ENCODE measurements around the gene AXDND1.
A peak's percentile ranks its signal among the peaks of the same experiment; 100 is the strongest.
"Not testable (repeated sequence)": the region's sequence is repeated elsewhere in the genome, so short reads cannot be mapped to it uniquely, and the experiment has no call there.

Gene AXDND1

DNA sequence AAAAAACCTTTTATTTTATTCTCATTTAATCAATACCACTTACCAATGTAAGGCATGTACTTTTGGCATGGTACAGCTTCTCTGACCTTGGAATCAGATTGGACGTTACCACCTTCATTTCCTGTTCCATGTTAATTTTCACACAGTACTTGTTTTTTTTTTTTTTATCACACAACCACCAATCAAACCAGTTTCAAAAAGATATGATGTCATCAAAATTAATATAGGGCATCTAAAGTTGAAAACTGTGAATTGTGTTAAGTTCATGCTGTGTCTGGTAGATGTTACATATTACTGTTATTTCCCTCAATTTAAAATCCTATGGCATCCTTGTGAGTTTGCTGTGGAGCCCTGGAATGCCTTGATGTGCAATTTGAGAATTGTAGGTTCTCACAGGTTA is 124.8 kb downstream of the AXDND1 start:
- no peak for DNase-seq

DNA sequence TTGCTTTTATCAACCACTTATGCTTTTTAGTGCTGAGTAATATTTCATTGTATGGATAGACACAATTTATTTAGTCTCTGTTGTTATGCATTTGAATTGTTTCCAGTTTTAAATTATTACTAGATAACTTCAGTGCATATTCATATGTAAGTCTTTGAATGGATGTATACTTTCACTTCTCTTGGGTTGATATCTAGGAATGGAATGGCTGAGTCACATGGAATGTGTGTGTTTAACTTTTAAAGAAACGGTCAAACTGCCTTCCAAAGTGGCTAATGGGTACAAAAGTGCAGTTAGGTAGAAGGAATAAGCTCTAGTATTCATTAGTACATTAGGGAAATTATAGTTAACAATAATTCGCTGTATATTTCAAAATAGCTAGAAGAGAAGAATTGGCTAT is 127.6 kb downstream of the AXDND1 start:
- DNase-seq: no peak

DNA sequence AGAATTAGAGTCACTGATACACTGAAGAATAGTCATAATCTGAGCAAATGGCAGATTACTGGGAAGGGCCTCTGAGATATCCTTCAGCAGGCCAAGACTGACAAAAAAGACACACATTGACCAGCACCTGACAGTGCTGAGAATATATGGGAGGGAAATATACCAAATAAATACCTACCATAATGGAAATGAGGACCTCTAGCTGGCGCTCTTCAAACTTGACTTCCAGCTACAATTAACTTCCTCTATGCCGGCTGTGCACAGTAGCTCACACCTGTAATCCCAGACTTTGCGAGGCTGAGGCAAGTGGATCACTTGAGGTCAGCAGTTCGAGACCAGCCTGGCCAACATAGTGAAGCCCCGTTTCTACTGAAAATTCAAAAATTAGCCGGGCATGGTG is 140.4 kb downstream of the AXDND1 start:
- DNase-seq: no peak

DNA sequence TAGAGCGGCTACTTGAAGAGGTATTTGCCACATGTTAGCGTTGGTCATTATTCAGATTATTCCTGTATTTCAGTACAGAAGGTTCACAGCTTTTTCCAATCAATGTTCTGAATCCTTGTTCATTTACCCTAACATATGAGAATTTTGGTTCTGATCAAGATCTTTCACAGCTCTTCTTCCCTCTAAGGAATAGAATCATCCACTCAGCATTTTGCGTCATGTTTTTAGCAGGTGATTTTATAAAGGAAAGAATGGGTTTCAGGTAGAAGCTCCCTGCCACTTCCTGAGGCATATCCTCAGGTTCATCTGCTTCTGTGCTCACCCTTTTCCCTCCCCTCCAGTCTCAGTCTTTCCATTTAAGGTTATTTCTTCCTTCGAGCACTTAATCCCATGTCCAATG is 143.6 kb downstream of the AXDND1 start:
- no peak for DNase-seq

DNA sequence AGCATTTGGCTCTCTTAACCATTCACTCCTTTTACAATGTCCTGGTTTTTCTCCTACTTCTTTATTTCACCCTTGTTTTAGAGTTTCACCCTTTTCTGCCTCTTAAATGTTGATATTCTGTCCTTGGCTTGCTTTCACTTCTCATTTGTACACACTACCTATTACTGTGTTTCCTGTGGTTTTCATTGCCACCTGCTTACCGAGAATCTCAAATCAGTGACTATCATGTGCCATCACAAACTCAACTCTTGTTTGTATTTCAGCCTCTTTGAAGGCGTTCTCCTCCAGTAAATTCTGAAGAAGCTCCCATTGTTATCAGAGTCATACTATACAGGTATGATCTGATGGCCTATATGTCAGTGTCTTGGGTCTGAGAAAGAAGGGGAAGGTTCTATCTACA is 144.3 kb downstream of the AXDND1 start:
- no peak for DNase-seq

DNA sequence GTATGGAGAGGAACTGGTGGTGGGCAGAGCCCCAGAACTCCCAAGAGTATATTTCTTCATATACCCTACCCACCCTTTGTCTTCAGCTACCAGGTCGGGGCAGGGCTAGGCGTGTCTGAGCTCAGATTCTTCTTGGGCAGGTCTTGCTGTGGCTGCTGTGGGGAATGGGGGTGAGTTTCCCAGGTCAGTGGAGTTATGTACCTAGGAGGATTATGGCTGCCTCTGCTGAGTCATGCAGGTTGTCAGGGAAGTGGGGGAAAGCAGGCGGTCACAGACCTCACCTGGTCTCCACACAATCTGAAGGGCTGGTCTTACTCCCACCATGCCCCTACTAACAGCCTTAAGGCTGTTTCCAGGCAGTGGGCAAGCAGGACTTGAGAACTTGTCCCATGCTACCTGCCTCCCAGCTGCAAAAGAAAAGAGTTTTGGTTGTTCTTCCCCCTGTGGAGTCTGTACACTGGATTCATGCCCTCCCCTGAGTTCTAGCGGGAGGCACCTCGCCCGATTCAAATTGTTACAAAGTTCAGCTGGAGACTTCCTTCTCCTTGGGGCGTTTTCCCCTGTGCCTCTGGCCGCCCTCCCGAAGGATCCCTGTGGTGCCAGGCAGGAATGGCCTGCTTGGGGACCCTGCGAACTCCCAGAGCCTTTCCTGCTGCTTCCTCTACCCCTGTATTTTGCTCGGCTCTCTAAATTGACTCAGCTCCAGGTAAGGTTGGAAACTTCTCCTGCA is 151.4 kb downstream of the AXDND1 start:
- DNase-seq: no peak

DNA sequence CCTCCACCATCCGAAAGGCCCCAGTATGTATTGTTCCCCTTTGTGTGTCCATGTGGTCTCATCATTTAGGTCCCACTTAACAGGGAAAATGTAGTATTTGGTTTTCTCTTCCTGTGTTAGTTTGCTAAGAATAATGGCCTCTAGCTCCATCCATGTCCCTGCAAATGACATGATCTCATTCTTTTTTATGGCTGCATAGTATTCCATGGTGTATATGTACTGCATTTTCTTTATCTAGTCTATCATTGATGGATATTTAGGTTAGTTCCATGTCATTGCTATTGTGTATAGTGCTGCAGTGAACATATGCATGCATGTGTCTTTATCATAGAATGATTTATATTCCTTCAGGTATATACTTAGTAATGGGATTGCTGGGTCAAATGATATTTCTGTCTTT is 152.8 kb downstream of the AXDND1 start:
- DNase-seq: not testable (repeated sequence)

DNA sequence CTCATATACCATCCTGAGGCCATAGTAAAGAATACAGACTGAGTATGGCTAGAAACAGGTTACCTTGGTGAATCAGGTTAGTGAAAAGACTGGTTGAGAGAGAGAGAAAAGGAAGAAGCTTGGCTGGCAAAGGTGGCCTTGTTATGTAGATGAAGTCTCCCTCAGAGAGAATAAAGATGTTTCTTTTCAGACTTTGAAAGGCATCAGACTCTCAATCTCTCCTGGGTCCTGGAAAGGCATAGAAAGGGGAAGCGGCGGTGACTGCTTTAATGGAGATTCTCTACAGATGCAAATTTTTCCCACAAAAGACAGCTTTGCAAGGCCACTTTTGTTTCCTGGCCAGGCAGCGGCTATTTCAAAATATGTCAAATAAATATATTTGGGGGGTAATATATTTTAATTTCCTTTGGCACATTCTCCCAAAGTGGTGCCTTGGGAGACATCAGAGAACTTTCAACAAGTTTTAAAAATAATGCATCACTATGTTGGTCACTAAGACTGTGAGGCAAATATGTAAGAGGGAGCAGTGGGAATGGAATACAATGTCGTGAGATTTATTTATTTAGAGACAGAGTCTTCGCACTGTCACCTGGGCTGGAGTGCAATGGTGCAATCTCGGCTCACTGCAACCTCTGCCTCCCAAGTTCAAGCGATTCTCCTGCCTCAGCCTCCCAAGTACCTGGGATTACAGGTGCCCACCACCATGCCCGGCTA is 163.9 kb downstream of the AXDND1 start:
- no peak for DNase-seq

DNA sequence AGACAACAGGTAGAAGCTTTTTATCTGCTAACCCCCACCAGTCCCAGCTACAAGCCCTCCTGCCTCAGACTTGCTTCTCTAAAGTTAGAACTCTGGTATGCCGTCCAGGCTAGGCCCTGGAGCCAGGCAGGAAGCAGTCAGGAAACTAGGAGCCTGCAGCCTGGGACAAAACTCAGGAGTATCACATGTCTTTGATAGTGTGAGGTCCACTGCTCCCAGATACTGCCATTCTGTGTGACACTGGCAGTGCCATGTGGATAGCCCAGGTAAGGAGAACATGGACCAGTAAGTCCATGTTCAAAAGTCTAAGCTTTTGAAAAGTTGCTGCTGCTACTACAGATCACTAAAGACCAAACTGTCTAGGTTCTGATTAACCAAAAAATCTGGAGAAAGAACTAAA is 164.6 kb downstream of the AXDND1 start:
- DNase-seq: no peak

DNA sequence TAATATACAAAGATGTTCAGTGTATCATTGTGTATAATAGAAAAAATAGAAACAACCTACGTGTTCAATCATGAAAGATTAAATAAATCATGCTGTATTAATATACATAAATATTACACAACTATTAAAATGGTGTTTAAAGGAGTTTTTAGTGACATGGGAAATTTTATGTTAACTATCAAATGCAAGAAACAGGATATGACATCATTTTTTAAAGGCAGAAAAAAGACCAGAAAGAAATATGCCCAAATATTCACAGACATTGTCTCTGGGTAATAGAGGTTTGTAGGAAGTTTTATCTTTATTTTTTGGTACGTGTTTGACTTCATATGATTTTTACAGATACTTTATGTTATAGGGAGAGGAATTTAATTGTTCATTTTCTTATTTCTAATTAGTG is 176.0 kb downstream of the AXDND1 start:
- DNase-seq: no peak

DNA sequence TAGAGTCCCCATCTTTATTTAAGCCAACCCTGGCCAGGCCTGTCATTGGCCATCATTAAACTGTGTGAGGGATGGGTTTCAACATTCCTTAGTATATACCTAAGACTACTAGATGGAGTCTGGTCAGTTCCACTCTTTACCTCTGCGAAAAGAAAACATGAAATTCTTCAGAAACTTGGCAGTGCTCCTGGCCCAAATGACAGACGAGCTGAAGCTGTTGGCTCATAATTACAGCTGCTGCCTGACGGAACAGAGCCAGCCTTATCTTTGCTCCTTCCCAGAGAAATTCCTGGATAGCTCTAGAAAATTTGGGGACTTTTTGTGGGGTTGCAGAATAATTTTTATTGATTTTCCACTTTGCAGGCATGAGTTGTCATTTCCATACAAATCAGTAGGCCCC is 179.6 kb downstream of the AXDND1 start:
- no peak for DNase-seq

DNA sequence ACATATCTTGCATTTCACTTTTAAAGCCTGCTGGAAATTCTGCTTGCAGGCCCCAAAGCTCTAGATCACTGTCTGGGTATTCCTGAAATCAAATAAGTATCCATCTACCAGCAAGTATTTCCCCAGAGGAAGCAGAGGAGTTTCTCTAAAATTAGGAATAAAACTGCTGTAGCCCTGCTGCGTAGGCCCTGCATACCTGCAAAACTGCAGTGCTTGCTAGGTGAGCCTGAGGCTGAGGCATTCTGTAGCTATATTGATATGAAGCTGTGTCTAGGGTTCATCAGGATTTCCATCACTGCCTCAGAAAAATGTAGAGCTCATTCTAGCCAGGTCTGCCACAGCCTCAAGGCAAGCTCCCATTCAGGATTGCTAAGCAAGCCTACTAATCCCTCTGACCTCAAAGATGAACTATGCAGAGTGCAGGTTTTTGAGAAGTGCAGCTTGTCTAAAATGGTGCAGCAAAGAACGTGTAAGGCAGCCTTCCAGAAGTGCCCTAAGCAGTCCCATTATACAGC is 181.3 kb downstream of the AXDND1 start:
- DNase-seq: no peak

DNA sequence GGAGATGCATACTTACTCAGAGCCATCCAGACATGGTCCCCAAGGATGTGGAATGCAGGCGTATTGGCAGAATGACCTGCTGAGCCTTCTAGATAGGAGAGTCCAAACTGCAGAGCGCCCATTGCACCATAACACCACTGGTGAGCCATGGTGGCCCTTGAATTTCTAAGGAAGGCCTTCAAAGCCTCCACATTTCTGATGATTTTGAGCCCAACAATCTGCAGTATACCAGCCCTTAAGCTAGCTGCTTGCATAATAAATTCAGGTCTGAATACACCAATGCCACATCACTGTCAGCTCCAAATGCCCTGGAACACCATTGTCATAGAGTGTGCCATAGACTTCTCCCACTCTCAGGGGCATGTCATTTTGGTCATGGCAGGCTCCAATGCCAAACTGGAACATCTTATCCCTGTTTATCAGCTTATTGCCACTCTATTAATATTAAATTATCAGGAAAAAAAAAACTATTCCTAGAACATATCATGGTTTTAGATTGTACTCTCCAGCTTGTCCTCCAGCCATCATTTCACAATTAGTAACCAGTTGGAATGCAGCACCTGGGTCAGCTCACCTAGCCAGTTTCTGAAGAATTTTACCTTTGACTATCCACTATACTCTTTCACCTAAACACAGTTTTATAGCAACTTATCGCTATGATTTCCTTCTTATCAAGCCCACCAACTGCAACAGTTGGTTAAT is 183.0 kb downstream of the AXDND1 start:
- no peak for DNase-seq

DNA sequence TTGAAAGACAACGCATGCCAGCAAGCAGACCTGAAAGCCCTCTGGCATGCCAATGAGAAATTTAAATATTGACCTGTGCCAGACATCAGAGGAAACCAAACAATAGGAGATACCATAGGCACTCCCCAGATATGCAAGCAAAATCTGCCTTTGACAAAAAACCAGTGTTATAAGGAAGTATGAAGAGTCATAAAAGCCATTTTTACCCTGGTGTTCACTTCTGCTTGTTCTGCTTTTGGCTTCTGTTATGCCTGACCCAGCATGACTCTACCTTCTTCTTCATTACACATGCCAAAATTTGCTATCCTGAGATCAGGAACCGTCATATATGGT is 183.6 kb downstream of the AXDND1 start:
- DNase-seq: no peak

DNA sequence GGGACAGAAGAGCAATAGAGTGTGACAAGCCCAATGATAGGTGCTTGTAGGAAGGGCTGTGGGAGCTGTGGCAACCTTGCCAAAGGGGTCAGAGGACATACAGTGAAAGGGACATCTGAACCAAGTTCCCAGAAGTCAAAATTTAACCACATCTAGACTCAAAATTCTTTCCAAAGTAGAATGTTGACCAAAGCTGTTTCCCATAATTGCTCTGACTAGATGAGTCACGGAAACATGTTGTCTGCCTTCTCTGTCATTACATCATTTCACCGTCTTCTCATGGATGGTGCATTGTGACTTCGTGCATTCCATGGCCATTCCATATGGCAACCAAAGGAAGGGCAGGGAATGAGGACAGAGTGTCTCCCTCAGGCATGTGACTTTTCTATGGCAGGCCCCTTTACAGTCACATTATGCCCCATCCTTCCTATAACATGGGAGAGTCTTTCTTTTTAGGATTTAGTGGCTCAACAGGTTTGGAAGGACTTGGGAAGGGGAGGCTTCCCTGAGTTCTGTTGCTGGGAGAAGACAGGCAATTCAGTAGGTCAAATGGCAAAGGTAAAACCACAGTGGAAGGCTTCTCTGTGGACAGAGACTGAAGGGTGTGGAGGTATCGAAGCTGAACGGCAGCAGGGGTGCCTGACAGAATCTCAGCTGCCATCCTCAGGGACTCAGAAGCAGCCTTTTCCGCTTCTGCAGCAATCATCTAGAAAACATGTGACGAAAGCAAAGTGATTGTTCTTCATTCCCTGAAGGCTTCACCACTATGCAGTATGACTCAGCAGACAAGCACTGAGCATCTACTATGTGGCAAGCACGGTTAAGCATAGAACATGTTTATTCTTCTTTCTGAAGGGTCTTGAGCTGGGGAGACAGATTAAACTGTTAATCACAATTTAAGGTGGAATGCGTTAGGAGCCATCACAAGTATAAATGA is 185.2 kb downstream of the AXDND1 start:
- DNase-seq: no peak

DNA sequence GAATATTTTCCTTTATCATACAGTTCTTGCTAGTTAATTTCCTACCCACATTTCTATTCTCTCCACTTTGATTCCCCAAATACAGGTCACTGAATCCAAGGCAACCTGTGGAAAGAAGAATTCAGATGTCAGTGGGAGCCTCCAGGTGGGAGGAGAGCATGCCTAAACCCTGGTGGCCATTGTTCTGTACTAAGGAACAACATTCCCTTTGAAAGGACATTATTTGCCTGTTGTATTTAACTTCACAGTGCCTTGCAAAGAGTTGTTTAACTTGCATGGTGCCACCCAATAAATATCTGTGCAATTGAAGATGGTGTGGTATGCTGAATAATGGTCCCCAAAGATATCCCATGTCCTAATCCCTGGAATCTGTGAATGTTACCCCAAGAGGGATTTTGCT is 188.7 kb downstream of the AXDND1 start:
- no peak for DNase-seq

DNA sequence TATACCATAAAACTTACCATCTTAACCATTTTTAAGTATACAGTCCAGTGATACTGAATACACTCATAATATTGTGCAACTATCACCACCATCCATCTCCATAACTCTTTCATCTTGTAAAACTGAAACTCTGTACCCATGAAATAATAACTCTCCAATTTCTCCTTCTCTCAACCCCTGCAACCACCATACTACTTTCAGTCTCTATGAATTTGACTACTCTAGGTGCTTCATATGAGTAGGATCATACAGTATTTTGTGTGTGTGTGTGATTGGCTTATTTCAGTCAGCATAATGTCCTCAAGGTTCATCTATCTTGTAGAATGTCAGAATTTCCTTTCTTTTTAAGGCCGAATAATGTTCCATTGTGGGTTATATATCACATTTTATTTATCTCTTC is 192.3 kb downstream of the AXDND1 start:
- no peak for DNase-seq

DNA sequence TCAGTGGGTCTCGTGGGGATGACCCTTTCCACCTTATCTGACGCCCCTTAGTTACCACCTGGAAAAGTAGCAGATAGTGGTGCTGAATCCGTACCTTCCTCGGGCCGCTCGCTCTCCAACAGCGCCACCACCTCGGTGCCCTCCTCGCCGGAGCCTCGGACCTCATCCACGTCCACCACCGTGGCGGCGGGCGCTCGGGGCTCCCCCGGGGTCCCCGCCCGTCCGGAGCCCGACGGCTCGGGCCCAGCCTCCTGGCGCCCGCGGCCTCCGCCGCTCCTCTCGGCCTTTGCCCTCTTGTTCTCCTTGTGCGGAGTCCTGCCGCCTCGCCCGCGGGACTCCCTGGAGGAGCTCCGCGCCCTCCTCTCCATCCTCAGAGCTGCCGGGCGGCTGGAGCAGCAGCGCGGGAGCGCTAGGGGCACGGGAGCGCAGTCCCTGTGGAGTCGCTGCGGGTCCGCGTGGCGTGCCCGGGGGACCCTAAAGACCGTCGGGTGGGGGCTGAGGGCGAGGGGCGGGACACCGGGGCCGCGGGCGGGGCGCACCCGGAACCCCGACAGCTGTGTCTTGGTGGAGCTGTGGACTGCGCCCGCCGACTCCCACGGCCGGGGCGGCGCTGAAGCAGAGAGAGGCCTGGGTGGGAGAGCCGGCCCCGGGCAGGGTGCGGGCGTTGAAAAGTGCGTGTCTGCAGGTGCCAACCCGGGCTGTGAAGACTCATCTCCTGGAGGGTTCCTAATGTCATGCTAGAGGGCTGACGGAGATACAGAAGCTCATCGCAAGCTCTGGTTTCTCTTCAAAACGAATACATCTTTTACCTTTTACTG is 209.9 kb downstream of the AXDND1 start, which contains the start of gene NPHS2:
Gene NPHS2, minus strand, starts transcription at position 452 of the 818 bp plus-strand sequence. Its CDS starts 84 bp downstream, at position 368.
- DNase-seq: no peak

DNA sequence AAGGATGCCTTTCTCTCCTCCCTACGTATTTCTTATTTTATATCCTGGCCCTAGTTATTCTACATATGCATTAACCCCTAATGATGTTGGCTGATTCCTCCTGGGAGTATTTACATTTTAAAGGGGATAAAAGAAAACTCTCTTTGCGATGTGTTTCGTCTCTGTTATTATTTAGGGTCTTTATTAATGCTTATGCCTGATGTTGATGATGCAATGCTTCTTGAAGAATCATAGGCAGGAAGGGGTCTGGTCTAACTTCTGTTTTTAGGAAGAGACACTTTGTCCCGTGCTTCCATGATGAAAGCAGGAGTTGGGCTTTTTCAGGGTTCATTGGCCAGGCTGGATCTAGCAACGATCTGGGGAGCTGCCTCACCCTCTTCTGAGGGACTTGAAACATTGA is 210.7 kb downstream of the AXDND1 start:
- no peak for DNase-seq

DNA sequence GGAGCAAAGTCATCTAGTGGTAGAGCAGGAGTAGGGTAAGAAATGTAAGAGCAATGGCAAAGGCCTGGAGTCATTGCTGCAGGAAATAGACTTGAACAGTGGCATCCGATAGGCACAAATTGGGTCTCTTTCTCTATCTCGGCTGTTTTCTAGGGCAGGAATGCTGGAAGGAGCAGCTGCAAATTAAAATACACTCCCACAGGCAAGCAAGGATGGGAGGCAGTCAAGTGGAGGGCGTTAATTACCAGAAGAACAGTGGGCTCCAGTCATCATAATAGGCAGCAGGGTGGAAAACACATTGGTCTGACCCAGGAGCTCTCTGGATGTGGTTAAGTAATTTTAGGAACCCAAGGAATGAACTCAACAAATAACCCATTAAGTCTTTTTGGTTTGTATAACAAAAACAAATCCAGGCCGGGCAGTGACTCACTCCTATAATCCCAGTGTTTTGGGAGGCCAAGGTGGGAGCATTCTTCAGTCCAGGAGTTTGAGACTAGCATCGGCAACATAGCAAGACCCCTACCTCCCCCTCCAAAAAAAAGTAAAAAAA is 218.1 kb downstream of the AXDND1 start:
- DNase-seq: no peak

DNA sequence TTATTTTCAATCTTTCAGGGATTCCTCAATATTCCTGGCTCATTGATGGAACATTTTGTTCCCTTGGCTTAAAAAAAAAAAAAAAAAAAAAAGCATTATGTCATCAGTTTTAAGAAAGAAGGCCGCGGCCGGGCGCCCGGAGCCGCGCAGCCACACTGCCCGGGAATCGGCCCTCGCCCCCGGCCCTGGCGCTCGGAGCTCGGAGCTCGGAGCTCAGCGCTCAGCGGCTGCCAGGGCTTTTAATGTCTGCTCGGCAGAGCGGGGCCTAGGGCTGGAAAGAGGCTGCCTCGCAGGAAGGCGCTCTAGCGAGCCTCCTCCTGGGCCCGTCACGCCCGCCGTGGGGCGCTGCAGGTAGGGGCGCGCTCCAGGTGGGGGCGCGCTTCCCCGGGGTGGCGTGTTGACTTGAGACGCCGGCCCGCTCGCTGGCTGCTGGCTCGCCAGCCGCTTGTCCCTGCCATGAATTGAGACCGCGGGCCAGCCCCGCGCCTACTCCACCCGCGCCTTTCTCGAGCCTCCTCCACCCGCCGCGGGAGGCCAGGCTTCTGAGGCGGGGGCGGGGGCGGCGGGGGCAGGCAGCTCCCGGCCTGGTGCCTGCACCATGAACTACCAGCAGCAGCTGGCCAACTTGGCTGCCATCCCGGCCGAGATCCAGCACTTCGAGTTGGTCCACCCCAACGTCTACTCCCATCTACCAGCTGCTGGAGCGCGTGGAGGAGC is 220.5 kb downstream of the AXDND1 start:
- peak; percentile 79 for DNase-seq
